Lung (tissue), 16 donors: ENCODE measurements around the gene CTXND2. TPM values are rescaled to one million over a fixed set of nuclear protein-coding genes. Genes with fewer than 3 reads are reported as not detected.
"Not testable (repeated sequence)": the region's sequence is repeated elsewhere in the genome, so short reads cannot be mapped to it uniquely, and the experiment has no call there.

Source experiments
- ATAC-seq: fragments of 200-7000 bp; cut with Tn5 transposase; one replicate; pipeline ENCODE4 v1.9.1; 2020; ENCODE audit warnings: moderate number of reproducible peaks; ENCODE audit not compliant: insufficient read depth, low FRiP score
- DNase-seq, 3 donors: peaks; one replicate each; pipeline ENCODE4 v3.0.0-alpha.2; 2013 to 2017
- H3K27ac ChIP-seq, 2 donors: one replicate each; pipeline ENCODE4 v1.5.1; 2013; ENCODE audit warnings: mild to moderate bottlenecking in 2 of 2, moderate library complexity in 2 of 2, control low read depth in 1 of 2, inconsistent platforms in 1 of 2, low read depth in 1 of 2, low read length in 1 of 2
- H3K27me3 ChIP-seq, 3 donors: one replicate each; pipeline ENCODE4 v1.5.1; 2013; ENCODE audit warnings: low read length in 2 of 3; ENCODE audit not compliant: control insufficient read depth in 3 of 3, insufficient read depth in 3 of 3
- H3K36me3 ChIP-seq, 4 donors: one replicate each; pipeline ENCODE4 v1.5.1; 2013; ENCODE audit warnings: low read length in 4 of 4, mild to moderate bottlenecking in 1 of 4, moderate library complexity in 1 of 4; ENCODE audit not compliant: control insufficient read depth in 4 of 4, insufficient read depth in 4 of 4
- H3K4me1 ChIP-seq, 5 donors: one replicate each; pipeline ENCODE4 v1.5.1; 2013; ENCODE audit warnings: low read length in 5 of 5, mild to moderate bottlenecking in 2 of 5, moderate library complexity in 1 of 5; ENCODE audit not compliant: control insufficient read depth in 5 of 5, insufficient read depth in 5 of 5
- H3K4me3 ChIP-seq: one replicate; pipeline ENCODE4 v1.5.1; 2013; ENCODE audit warnings: mild to moderate bottlenecking, control low read depth, moderate library complexity
- H3K9ac ChIP-seq, 2 donors: one replicate each; pipeline ENCODE4 v1.5.1; 2013; ENCODE audit warnings: low read length in 2 of 2, control low read depth in 1 of 2; ENCODE audit not compliant: insufficient read depth in 1 of 2
- H3K9me3 ChIP-seq, 4 donors: one replicate each; pipeline ENCODE4 v1.5.1; 2013; ENCODE audit warnings: low read length in 3 of 4, mild to moderate bottlenecking in 1 of 4, moderate library complexity in 1 of 4; ENCODE audit not compliant: control insufficient read depth in 4 of 4, insufficient read depth in 3 of 4
- CTCF ChIP-seq: IDR thresholded peaks from 2 replicates; pipeline ENCODE4 v1.5.1; 2012; ENCODE audit warnings: mild to moderate bottlenecking; ENCODE audit errors: control extremely low read depth, extremely low read depth
- WGBS, 2 donors: extraction: QIAGEN DNeasy Blood & Tissue Kit; methylation state at CpG; one replicate each; pipeline ENCODE4 v1.1.7; 2013; 5-methylcytosine and 5-hydroxymethylcytosine counted together
- long read RNA-seq, 5 donors: transcript quantifications; one replicate each; lab custom pipeline, GENCODE V29; 2026
- polyA plus RNA-seq, 2 donors: library from polyadenylated mRNA; stranded (reverse); fragments of 200-250 nt; gene quantifications; one replicate each; pipeline ENCODE4 v1.2.1, GENCODE V29; 2013
- total RNA-seq, 2 donors: library from RNA; depleted of rRNA in 1 of 2; stranded (reverse); fragments of >200 nt in 1 of 2; gene quantifications; one replicate each; pipeline ENCODE4 v1.2.1, GENCODE V29; 2014 to 2021
- donor health status: control.
- donor health status: control.
- donor health status: Bipolar disorder and iron deficiency.
- donor health status: healthy.
- donor health status: DM: yes; HTN: yes; CAD: no.

CTXND2 gene
- total RNA-seq: not detected
- polyA plus RNA-seq: under 1 TPM in 1 of 2 donors, not detected in 1; 0.02 TPM
- long read RNA-seq, donor 1: 0 reads
- long read RNA-seq, donor 2: 0 reads
- long read RNA-seq, donor 3: 0 reads
- long read RNA-seq, donor 4: 0 reads
- long read RNA-seq, donor 5: 0 reads

- WGBS, 2 donors: 49 to 75% methylated on average over 3 of the region's 3 CpGs
- Histone ChIP-seq H3K4me1 (peaks cover 0 to 5% (median 0%) of the 10 kb centered on the region in 5 donors), H3K9ac (no peak within 1 kb of the TSS)
Observed at GRCh38 chr1:150887018-150887417, at the start of gene CTXND2. Gene CTXND2, plus strand, starts transcription at chr1:150887136. Its CDS starts 25,179 bp downstream, at chr1:150912315.

GRCh38 chr1:150840850-150841249 lies 46.1 kb upstream of the CTXND2 start:
- H3K27ac ChIP-seq, H3K27me3 ChIP-seq, H3K4me3 ChIP-seq, H3K9ac ChIP-seq, ATAC-seq, H3K9me3 ChIP-seq, DNase-seq, H3K4me1 ChIP-seq: not testable (repeated sequence)
- H3K36me3 ChIP-seq: peaks cover 7 to 47% (median 25%) of the 10 kb centered on the region in 4 donors
- WGBS, 2 donors: 90 to 95% methylated on average over 11 of the region's 11 CpGs

More at GRCh38 chr1:150887018-150887417, at the start of gene CTXND2:
- Histone ChIP-seq H3K27ac (no peak within 1 kb of the TSS), H3K9me3 (no peaks in the 10 kb centered on the region), H3K27me3 (no peaks in the 10 kb centered on the region), H3K36me3 (no peaks in the 10 kb centered on the region), H3K4me3 (no peak within 1 kb of the TSS)
- no peak for TF ChIP-seq CTCF
- ATAC-seq: peak; percentile 53
- peak in 1 of 3 donors; percentile 14 for DNase-seq

GRCh38 chr1:150841626-150842025 lies 45.3 kb upstream of the CTXND2 start:
- Histone ChIP-seq H3K27ac (no peak overlapping the region), H3K4me3 (no peak overlapping the region), H3K27me3 (no peaks in the 10 kb centered on the region), H3K9ac (no peak overlapping the region), H3K36me3 (peaks cover 4 to 44% (median 19%) of the 10 kb centered on the region in 4 donors), H3K4me1 (peaks cover 0 to 3% (median 0%) of the 10 kb centered on the region in 5 donors), H3K9me3 (no peaks in the 10 kb centered on the region)
- ATAC-seq (no peak), DNase-seq (no peak)
- no peak for TF ChIP-seq CTCF
- 94 to 97% methylated on average over 3 of the region's 3 CpGs for WGBS, 2 donors

- Histone ChIP-seq H3K4me1 (peaks cover 0 to 3% (median 0%) of the 10 kb centered on the region in 5 donors), H3K27me3 (no peaks in the 10 kb centered on the region), H3K4me3 (no peak overlapping the region), H3K9me3 (no peaks in the 10 kb centered on the region), H3K9ac (no peak overlapping the region), H3K36me3 (peaks cover 4 to 43% (median 18%) of the 10 kb centered on the region in 4 donors), H3K27ac (no peak overlapping the region)
- no peak for ATAC-seq
- TF ChIP-seq CTCF: no peak
- no peak for DNase-seq
- 46 to 50% methylated on average over 2 of the region's 2 CpGs for WGBS, 2 donors
Observed at GRCh38 chr1:150842343-150842742, 44.6 kb upstream of the CTXND2 start.
